HFFc6 (cell line): ENCODE data around the gene ZNF792. TPM values are rescaled to one million over a fixed set of nuclear protein-coding genes. Genes with fewer than 3 reads are reported as not detected.

Source experiments
- DNase-seq: peaks from one replicate; pipeline ENCODE4 v3.0.0-alpha.2; 2018
- H3K27ac Mint-ChIP-seq: 2 replicates; pipeline ENCODE4 v1.8.0; 2020; ENCODE audit warnings: mild to moderate bottlenecking, mixed read lengths
- H3K27me3 Mint-ChIP-seq: 2 replicates; pipeline ENCODE4 v1.8.0; 2021; ENCODE audit warnings: mild to moderate bottlenecking, moderate library complexity, mixed read lengths; ENCODE audit not compliant: insufficient read depth
- H3K36me3 Mint-ChIP-seq: 2 replicates; pipeline ENCODE4 v1.8.0; 2021; ENCODE audit warnings: low read depth, mixed read lengths
- H3K4me1 Mint-ChIP-seq: 2 replicates; pipeline ENCODE4 v1.8.0; 2020; ENCODE audit warnings: low read depth, mixed read lengths
- H3K4me3 Mint-ChIP-seq: 2 replicates; pipeline ENCODE4 v1.8.0; 2020; ENCODE audit warnings: mild to moderate bottlenecking, moderate library complexity, mixed read lengths
- H3K9me3 Mint-ChIP-seq: 2 replicates; pipeline ENCODE4 v1.8.0; 2020; ENCODE audit warnings: mild to moderate bottlenecking, mixed read lengths
- total RNA-seq, 6 experiments: library from RNA; stranded (reverse); fragmentation: NEBNext Ultra II Directional; extraction: Animal tissue kit (Norgen Biotek cat#: 25700); gene quantifications; 2 replicates in 1 of 6; 3 replicates in 5 of 6; pipeline ENCODE4 v1.2.3, GENCODE V29; 2021
- TF ChIP-seq, protein P1 (sequence below): fragments of 200-600 bp; sonication (generic); IDR thresholded peaks from 2 replicates; pipeline ENCODE4 v1.5.0; 2021; ENCODE audit warnings: antibody characterized with exemption, mild to moderate bottlenecking

The ZNF792 gene
- total RNA-seq, 6 experiments from 2014 or later, result 2.7 to 3.2 (median 3.0) TPM

DNA sequence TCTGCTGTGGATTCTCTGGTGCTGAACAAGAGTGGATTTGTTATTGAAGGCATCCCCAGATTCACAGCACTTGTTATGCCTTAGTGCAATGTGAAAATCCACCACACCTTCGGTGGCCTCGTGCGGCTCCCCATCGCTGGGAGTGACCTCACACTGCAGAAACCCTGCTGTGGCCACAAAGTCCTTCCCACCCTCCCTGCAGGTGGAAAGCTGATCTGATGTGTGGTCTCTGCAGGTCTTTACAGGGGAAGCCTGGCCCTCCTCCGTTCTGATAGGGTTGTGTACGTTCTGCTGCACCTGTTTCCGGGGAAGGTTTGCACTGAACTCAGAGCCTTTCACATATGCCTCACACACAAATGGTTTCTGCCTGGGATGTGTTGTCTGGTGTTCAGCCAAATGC, 5.0 kb downstream of the ZNF792 start:
- peaks cover 53% of the 10 kb centered on the region for H3K9me3 Mint-ChIP-seq
- TF ChIP-seq, protein P1, sequence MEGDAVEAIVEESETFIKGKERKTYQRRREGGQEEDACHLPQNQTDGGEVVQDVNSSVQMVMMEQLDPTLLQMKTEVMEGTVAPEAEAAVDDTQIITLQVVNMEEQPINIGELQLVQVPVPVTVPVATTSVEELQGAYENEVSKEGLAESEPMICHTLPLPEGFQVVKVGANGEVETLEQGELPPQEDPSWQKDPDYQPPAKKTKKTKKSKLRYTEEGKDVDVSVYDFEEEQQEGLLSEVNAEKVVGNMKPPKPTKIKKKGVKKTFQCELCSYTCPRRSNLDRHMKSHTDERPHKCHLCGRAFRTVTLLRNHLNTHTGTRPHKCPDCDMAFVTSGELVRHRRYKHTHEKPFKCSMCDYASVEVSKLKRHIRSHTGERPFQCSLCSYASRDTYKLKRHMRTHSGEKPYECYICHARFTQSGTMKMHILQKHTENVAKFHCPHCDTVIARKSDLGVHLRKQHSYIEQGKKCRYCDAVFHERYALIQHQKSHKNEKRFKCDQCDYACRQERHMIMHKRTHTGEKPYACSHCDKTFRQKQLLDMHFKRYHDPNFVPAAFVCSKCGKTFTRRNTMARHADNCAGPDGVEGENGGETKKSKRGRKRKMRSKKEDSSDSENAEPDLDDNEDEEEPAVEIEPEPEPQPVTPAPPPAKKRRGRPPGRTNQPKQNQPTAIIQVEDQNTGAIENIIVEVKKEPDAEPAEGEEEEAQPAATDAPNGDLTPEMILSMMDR, result no peak
- H3K27ac Mint-ChIP-seq, result no peak overlapping the region
- peaks cover 51% of the 10 kb centered on the region for H3K36me3 Mint-ChIP-seq
- H3K27me3 Mint-ChIP-seq, result no peaks in the 10 kb centered on the region
- H3K4me3 Mint-ChIP-seq, result no peak overlapping the region
- no peak for DNase-seq
- H3K4me1 Mint-ChIP-seq, result peaks cover 43% of the 10 kb centered on the region

DNA sequence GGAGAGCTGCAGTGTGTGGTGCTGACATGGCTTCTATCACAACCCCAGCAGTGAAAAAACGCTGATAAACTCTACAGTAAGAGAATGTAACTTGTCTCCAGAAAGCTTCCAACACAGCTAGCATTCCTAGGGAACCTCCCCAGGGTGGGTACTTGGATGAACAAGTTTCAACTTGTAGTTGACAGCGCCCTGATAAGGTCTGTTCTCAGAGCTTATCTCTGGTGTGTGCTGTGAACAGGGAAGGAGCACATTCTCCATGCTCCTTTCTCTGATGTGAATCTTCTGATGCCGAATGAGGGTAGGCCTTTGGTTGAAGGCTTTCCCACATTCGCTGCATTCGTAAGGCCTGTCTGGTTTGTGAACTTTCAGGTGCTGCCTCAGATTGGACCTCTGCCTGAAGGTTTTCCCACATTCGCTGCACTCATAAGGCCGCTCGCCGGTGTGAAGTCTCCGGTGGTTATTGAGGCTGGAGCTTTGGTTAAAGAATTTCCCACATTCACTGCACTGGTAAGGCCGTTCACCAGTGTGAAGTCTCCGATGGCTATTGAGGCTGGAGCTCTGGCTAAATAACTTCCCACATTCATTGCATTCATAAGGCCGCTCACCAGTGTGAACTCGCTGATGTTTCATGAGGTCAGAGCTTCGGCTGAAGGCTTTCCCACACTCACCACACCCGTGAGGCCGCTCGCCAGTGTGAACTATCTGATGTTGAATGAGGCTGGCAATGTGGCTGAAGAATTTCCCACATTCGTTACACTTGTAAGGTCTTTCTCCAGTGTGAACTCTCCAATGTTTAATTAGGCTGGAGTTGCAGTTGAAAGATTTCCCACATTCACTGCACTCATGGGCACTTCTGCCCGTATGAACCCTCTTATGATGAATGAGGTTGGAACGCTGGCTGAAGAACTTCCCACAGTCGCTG, 5.9 kb downstream of the ZNF792 start:
- Mint-ChIP-seq H3K9me3 (peaks cover 62% of the 10 kb centered on the region), H3K36me3 (peaks cover 60% of the 10 kb centered on the region), H3K27me3 (no peaks in the 10 kb centered on the region), H3K4me1 (peaks cover 40% of the 10 kb centered on the region), H3K27ac (no peak overlapping the region), H3K4me3 (no peak overlapping the region)
- TF ChIP-seq, protein P1, result no peak
- DNase-seq, result no peak

DNA sequence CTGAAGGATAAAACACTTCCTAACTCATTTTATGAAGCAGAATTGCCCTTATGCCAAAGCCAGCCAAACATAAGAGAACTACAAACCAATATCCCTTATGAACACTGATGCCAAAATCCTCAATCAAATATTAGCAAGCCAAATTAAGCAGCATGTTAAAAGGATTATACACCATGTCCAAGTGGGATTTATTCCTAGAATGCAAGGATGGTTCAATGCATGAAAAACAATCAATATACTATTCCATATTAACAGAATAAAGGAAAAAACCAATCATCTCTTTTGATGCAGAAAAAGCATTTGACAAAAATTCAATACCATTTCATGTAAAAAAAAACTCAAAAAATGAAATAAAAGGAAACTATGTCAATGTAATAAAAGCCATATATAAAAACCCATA, 10.9 kb downstream of the ZNF792 start:
- Mint-ChIP-seq H3K27me3 (peaks cover 1% of the 10 kb centered on the region; the same call in 1 of the 2 replicates), H3K9me3 (peaks cover 89% of the 10 kb centered on the region), H3K4me3 (no peak overlapping the region), H3K27ac (no peak overlapping the region), H3K4me1 (peaks cover 7% of the 10 kb centered on the region), H3K36me3 (peaks cover 87% of the 10 kb centered on the region)
- TF ChIP-seq, protein P1, result no peak
- DNase-seq, result no peak

DNA sequence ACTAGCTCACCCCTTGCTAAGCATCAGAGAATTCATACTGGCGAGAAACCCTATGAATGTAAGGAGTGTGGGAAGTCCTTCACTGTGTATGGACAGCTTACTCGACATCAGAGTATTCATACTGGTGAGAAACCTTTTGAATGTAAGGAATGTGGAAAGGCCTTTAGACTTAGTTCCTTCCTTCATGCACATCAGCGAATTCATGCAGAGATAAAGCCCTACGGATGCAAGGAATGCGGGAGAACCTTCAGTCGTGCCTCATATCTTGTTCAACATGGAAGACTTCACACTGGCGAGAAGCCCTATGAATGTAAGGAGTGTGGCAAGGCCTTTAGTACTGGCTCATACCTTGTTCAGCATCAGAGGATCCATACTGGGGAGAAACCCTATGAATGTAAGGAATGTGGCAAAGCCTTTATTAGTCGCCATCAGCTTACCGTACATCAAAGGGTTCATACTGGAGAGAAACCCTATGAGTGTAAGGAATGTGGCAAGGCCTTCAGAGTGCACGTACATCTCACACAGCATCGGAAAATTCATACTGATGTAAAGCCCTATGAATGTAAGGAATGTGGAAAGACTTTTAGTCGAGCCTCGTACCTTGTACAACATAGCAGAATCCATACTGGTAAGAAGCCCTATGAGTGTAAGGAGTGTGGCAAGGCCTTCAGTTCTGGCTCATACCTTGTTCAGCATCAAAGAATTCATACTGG, 20.0 kb downstream of the ZNF792 start:
- H3K4me1 Mint-ChIP-seq, result no peaks in the 10 kb centered on the region
- TF ChIP-seq, protein P1, result no peak
- H3K4me3 Mint-ChIP-seq, result no peak overlapping the region
- no peak for DNase-seq
- peaks cover 88% of the 10 kb centered on the region for H3K36me3 Mint-ChIP-seq
- H3K27ac Mint-ChIP-seq, result no peak overlapping the region
- H3K27me3 Mint-ChIP-seq, result no peaks in the 10 kb centered on the region; the same call in 1 of the 2 replicates
- H3K9me3 Mint-ChIP-seq, result peaks cover 83% of the 10 kb centered on the region

DNA sequence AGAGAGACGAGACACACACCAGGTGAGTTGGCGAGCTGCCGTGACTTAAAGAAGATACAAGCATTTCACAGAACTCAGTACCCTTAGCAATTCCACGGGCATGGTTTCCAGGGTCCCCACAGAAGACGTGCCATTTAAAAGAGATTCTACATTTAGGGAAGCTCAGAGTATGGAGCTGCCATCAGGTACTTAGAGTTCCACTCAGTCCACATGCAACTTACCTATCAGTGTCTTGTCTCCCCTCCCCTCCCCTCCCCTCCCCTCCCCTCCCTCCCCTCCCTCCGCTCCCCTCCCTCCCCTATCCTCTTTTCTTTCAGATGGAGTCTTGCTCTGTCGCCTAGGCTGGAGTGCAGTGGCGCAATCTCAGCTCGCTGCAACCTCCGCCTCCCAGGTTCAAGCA, 25.1 kb downstream of the ZNF792 start:
- H3K27ac Mint-ChIP-seq, result no peak overlapping the region
- no peak overlapping the region for H3K4me3 Mint-ChIP-seq
- H3K4me1 Mint-ChIP-seq, result no peaks in the 10 kb centered on the region
- H3K27me3 Mint-ChIP-seq, result no peaks in the 10 kb centered on the region; the same call in none of the 2 replicates
- peaks cover 79% of the 10 kb centered on the region for H3K36me3 Mint-ChIP-seq
- H3K9me3 Mint-ChIP-seq, result peaks cover 46% of the 10 kb centered on the region
- DNase-seq, result no peak
- TF ChIP-seq, protein P1, result no peak
